Hindlimb muscle (tissue), 1 donor: ENCODE data around the gene IFNW1. TPM values are rescaled to one million over a fixed set of nuclear protein-coding genes. Genes with fewer than 3 reads are reported as not detected.
"Not testable (repeated sequence)": the region's sequence is repeated elsewhere in the genome, so short reads cannot be mapped to it uniquely, and the experiment has no call there.

Experiments
- DNase-seq: peaks from one replicate; pipeline ENCODE4 v3.0.0-alpha.2; 2013
- polyA plus RNA-seq: library from polyadenylated mRNA; unstranded; fragments of 120-200 nt; gene quantifications from one replicate; pipeline ENCODE4 v1.2.1, GENCODE V29; 2013; ENCODE audit not compliant: insufficient read length

IFNW1 gene
- not detected for polyA plus RNA-seq

- DNase-seq, result no peak
Measured at GRCh38 chr9:21141427-21141882, at the start of gene IFNW1. IFNW1 (minus strand) TSS chr9:21141832; CDS start chr9:21141570, 262 bp downstream.

GRCh38 chr9:21187487-21187886 is 45.9 kb upstream of the IFNW1 start, which contains the start of gene IFNA4:
IFNA4 (minus strand) TSS chr9:21187587; CDS start chr9:21187531, 56 bp downstream.
- not testable (repeated sequence) for DNase-seq

GRCh38 chr9:21182810-21183736 is 41.4 kb upstream of the IFNW1 start:
- not testable (repeated sequence) for DNase-seq

GRCh38 chr9:21174671-21175070 is 33.0 kb upstream of the IFNW1 start:
- no peak for DNase-seq

- no peak for DNase-seq
Measured at GRCh38 chr9:21172156-21172555, 30.5 kb upstream of the IFNW1 start.

- no peak for DNase-seq
Measured at GRCh38 chr9:21171351-21171750, 29.7 kb upstream of the IFNW1 start.

- not testable (repeated sequence) for DNase-seq
Measured at GRCh38 chr9:21166560-21166959, 24.9 kb upstream of the IFNW1 start, which contains the start of gene IFNA21. IFNA21 (minus strand) TSS chr9:21166660; CDS start chr9:21166612, 48 bp downstream.

GRCh38 chr9:21165516-21165915 is 23.9 kb upstream of the IFNW1 start:
- no peak for DNase-seq

- no peak for DNase-seq
Measured at GRCh38 chr9:21160178-21160577, 18.5 kb upstream of the IFNW1 start.

GRCh38 chr9:21155501-21155900 is 13.9 kb upstream of the IFNW1 start:
- no peak for DNase-seq

- DNase-seq, result peak; percentile 9
Measured at GRCh38 chr9:21154018-21154608, 12.5 kb upstream of the IFNW1 start.

GRCh38 chr9:21153336-21154017 is 11.8 kb upstream of the IFNW1 start:
- no peak for DNase-seq

- no peak for DNase-seq
Measured at GRCh38 chr9:21144603-21145002, 3.0 kb upstream of the IFNW1 start.

- no peak for DNase-seq
Measured at GRCh38 chr9:21137020-21137419, 4.6 kb downstream of the IFNW1 start.

- no peak for DNase-seq
Measured at GRCh38 chr9:21135736-21136135, 5.9 kb downstream of the IFNW1 start.

GRCh38 chr9:21128186-21128585 is 13.4 kb downstream of the IFNW1 start:
- not testable (repeated sequence) for DNase-seq

GRCh38 chr9:21121595-21122251 is 19.9 kb downstream of the IFNW1 start:
- DNase-seq, result no peak

GRCh38 chr9:21121079-21121478 is 20.6 kb downstream of the IFNW1 start:
- no peak for DNase-seq

GRCh38 chr9:21119093-21119770 is 22.4 kb downstream of the IFNW1 start:
- no peak for DNase-seq

GRCh38 chr9:21114311-21114710 is 27.3 kb downstream of the IFNW1 start:
- DNase-seq, result no peak

GRCh38 chr9:21110708-21111576 is 30.7 kb downstream of the IFNW1 start:
- peak; percentile 71 for DNase-seq
